WTC11 (cell line): ENCODE results near the gene PARD3B. TPM values are rescaled to one million over a fixed set of nuclear protein-coding genes. Genes with fewer than 3 reads are reported as not detected.

Experiments used
- ATAC-seq: fragments of 200-7000 bp; cut with Tn5 transposase; 2 replicates; pipeline ENCODE4 v1.10.0; 2021; ENCODE audit warnings: mild to moderate bottlenecking, moderate library complexity
- CTCF ChIA-PET: fragments of 300-600 bp; sonication (Branson Sonifier 250); formaldehyde crosslinking; loops from one replicate; lab custom pipeline; 2021; ENCODE audit warnings: antibody characterized with exemption; lab: Charles Lee
- POLR2A ChIA-PET: fragments of 350-600 bp; sonication (Branson Sonifier 250); formaldehyde crosslinking; loops from one replicate; lab custom pipeline; 2021; ENCODE audit warnings: antibody characterized with exemption; lab: Charles Lee
- DNase-seq: peaks from one replicate; pipeline ENCODE4 v3.0.0; 2021; ENCODE audit warnings: low spot score
- H3K27ac Mint-ChIP-seq: 2 replicates; pipeline ENCODE4 v1.8.0; 2021; ENCODE audit warnings: mixed read lengths
- H3K27me3 Mint-ChIP-seq: 2 replicates; pipeline ENCODE4 v1.8.0; 2021; ENCODE audit warnings: low read depth, mild to moderate bottlenecking, moderate library complexity, mixed read lengths
- H3K36me3 Mint-ChIP-seq: 2 replicates; pipeline ENCODE4 v1.8.0; 2021; ENCODE audit warnings: mixed read lengths
- H3K4me1 Mint-ChIP-seq: 2 replicates; pipeline ENCODE4 v1.8.0; 2022; ENCODE audit warnings: mixed read lengths
- H3K4me3 Mint-ChIP-seq: 2 replicates; pipeline ENCODE4 v1.8.0; 2021; ENCODE audit warnings: mild to moderate bottlenecking, moderate library complexity, mixed read lengths
- H3K9me3 Mint-ChIP-seq: 2 replicates; pipeline ENCODE4 v1.8.0; 2021; ENCODE audit warnings: mixed read lengths
- ARID4B ChIP-seq: sonication (generic); formaldehyde crosslinking; IDR thresholded peaks from 2 replicates; pipeline ENCODE4 v1.8.0; 2023; ENCODE audit warnings: missing genetic modification reagents, mild to moderate bottlenecking, borderline replicate concordance
- ATF3 ChIP-seq: sonication (generic); formaldehyde crosslinking; conservative IDR thresholded peaks from 2 replicates; pipeline ENCODE4 v1.8.1; 2022; ENCODE audit warnings: mild to moderate bottlenecking, missing genetic modification reagents
- CDX4 ChIP-seq: fragments of 250-450 bp; sonication (Bioruptor Pico); IDR thresholded peaks from 2 replicates; pipeline ENCODE4 v1.9.0; 2021; ENCODE audit warnings: moderate library complexity, mild to moderate bottlenecking, inconsistent platforms, borderline replicate concordance
- CREB1 ChIP-seq: sonication (generic); formaldehyde crosslinking; IDR thresholded peaks from 2 replicates; pipeline ENCODE4 v1.8.0; 2023; ENCODE audit warnings: mild to moderate bottlenecking, missing genetic modification reagents
- CTCF ChIP-seq: fragments of 200-600 bp; IDR thresholded peaks from 2 replicates; pipeline ENCODE4 v1.8.0; 2022; ENCODE audit warnings: antibody characterized with exemption
- ESRRA ChIP-seq: sonication (generic); formaldehyde crosslinking; IDR thresholded peaks from 2 replicates; pipeline ENCODE4 v1.8.1; 2022; ENCODE audit warnings: mild to moderate bottlenecking, missing genetic modification reagents, borderline replicate concordance
- KAT7 ChIP-seq: sonication (generic); formaldehyde crosslinking; IDR thresholded peaks from 2 replicates; pipeline ENCODE4 v1.8.1; 2023; ENCODE audit warnings: missing genetic modification reagents, mild to moderate bottlenecking, borderline replicate concordance
- NR2C2 ChIP-seq: sonication (generic); formaldehyde crosslinking; IDR thresholded peaks from 2 replicates; pipeline ENCODE4 v1.8.0; 2022; ENCODE audit warnings: mild to moderate bottlenecking, missing genetic modification reagents
- RORB ChIP-seq: fragments of 250-450 bp; sonication (Bioruptor Pico); IDR thresholded peaks from 2 replicates; pipeline ENCODE4 v1.9.0; 2021; ENCODE audit warnings: mild to moderate bottlenecking
- SMAD4 ChIP-seq: sonication (generic); formaldehyde crosslinking; IDR thresholded peaks from 2 replicates; pipeline ENCODE4 v1.8.0; 2022; ENCODE audit warnings: mild to moderate bottlenecking, missing genetic modification reagents
- SOX15 ChIP-seq: fragments of 250-450 bp; sonication (Bioruptor Pico); IDR thresholded peaks from 2 replicates; pipeline ENCODE4 v1.9.0; 2021; ENCODE audit warnings: mild to moderate bottlenecking
- TEAD4 ChIP-seq: sonication (generic); formaldehyde crosslinking; IDR thresholded peaks from 2 replicates; pipeline ENCODE4 v1.8.0; 2022; ENCODE audit warnings: mild to moderate bottlenecking, missing genetic modification reagents
- USF1 ChIP-seq: sonication (generic); formaldehyde crosslinking; IDR thresholded peaks from 2 replicates; pipeline ENCODE4 v1.8.0; 2022; ENCODE audit warnings: mild to moderate bottlenecking, missing genetic modification reagents
- ZBTB43 ChIP-seq: sonication (generic); formaldehyde crosslinking; IDR thresholded peaks from 2 replicates; pipeline ENCODE4 v1.8.1; 2023; ENCODE audit warnings: mild to moderate bottlenecking, missing genetic modification reagents
- ZMAT4 ChIP-seq: fragments of 250-450 bp; sonication (Bioruptor Pico); IDR thresholded peaks from 2 replicates; pipeline ENCODE4 v1.9.0; 2021; ENCODE audit warnings: mild to moderate bottlenecking
- ZNF263 ChIP-seq: sonication (generic); formaldehyde crosslinking; IDR thresholded peaks from 2 replicates; pipeline ENCODE4 v1.8.1; 2022; ENCODE audit warnings: low read depth, mild to moderate bottlenecking, moderate library complexity, missing genetic modification reagents
- ZNF532 ChIP-seq: fragments of 250-450 bp; sonication (Bioruptor Pico); IDR thresholded peaks from 2 replicates; pipeline ENCODE4 v1.9.0; 2021; ENCODE audit warnings: mild to moderate bottlenecking, borderline replicate concordance
- ZNF671 ChIP-seq: fragments of 250-450 bp; sonication (Bioruptor Pico); IDR thresholded peaks from 2 replicates; pipeline ENCODE4 v1.8.0; 2021; ENCODE audit warnings: mild to moderate bottlenecking
- total RNA-seq: library from RNA; stranded (reverse); gene quantifications from 3 replicates; pipeline ENCODE4 v1.2.3, GENCODE V29; 2021

PARD3B gene
- total RNA-seq, 1 experiment from 2014 or later = 5.6 TPM

GRCh38 chr2:205461169-205461568, 915.9 kb downstream of the PARD3B start:
- Mint-ChIP-seq H3K27ac (no peak overlapping the region), H3K9me3 (peaks cover 6% of the 10 kb centered on the region; the same call in 1 of the 2 replicates), H3K36me3 (no peaks in the 10 kb centered on the region), H3K4me1 (peaks cover 58% of the 10 kb centered on the region), H3K27me3 (no peaks in the 10 kb centered on the region), H3K4me3 (no peak overlapping the region)
- DNase-seq (no peak), ATAC-seq (no peak)
- ChIA-PET CTCF (no interaction called here), POLR2A (no interaction called here)
- no peak for TF ChIP-seq SOX15 (CRISPR knock-in tag)
- no peak for TF ChIP-seq ZNF532 (CRISPR knock-in tag)
- TF ChIP-seq ZNF671 = no peak
- TF ChIP-seq TEAD4 = no peak
- no peak for TF ChIP-seq CTCF
- TF ChIP-seq ZBTB43 (CRISPR knock-in tag) = no peak
- no peak for TF ChIP-seq ARID4B

- Mint-ChIP-seq H3K4me1 (peaks cover 67% of the 10 kb centered on the region), H3K9me3 (peaks cover 6% of the 10 kb centered on the region; the same call in 1 of the 2 replicates), H3K36me3 (no peaks in the 10 kb centered on the region), H3K27me3 (no peaks in the 10 kb centered on the region), H3K27ac (no peak overlapping the region), H3K4me3 (no peak overlapping the region)
- DNase-seq (no peak), ATAC-seq (no peak)
- CTCF ChIA-PET = no interaction called here
- POLR2A ChIA-PET = no interaction called here
- TF ChIP-seq CDX4 (CRISPR knock-in tag) (no peak), USF1 (CRISPR knock-in tag) (no peak), ATF3 (CRISPR knock-in tag) (no peak), RORB (CRISPR knock-in tag) (no peak), KAT7 (CRISPR knock-in tag) (no peak), SMAD4 (CRISPR knock-in tag) (no peak), ZNF263 (CRISPR knock-in tag) (no peak), NR2C2 (no peak), ZMAT4 (no peak), ESRRA (no peak), ZBTB43 (CRISPR knock-in tag) (no peak), CREB1 (CRISPR knock-in tag) (no peak)
Observed at GRCh38 chr2:205461678-205462665, 916.7 kb downstream of the PARD3B start.
